ENCODE measurements around the gene AP1G2. TPM values are rescaled to one million over a fixed set of nuclear protein-coding genes. Genes with fewer than 3 reads are reported as not detected.

The AP1G2 gene
- total and polyA plus RNA-seq, 2 of the 13 experiments (the other 11 are each of a cell fraction or from before 2014, with no cell fraction given), result 96.9 to 611 TPM

DNA sequence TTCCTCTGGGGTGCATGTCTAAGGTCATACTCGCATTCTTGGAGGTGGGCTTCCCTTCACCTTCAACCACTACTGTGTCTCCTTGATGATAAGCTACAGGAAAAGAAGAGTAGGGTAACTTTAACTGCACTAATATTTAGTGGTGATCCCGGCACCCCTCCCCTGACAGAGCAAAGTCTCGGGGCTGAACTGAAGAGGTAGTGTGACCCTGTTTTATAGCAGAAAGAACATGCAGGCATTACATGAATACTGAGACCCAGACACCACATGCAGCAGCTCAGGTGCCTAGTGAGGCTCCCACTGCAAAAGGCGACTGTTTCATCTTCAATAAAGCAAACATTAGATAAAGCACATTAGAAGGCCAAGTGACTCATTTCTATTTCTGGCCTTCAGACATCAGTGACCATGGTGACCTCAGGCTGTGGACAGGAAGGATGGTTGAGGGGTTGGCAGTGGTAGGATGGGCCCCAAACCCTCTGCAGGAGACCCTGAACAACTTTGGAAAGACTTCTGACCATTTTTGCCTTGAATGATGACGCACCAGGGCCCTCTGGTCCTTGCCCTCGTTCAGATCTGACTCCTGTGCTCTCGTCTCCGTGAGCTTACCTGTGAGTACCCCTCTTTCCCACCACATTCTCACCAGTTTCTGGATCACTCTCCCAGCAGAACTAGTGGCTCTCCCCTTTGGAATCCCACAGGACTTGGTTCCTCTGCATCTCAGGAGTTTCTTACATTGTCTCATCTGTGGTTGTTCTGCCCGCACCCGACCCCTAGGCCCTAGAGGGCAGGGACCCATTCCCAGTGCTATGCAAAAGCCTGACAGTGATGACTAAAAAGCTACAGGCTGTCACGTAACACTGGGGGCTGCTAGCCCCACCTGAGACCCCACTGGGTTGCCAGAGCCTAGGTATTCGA lies 34.8 kb upstream of the AP1G2 start (continued):
- TF ChIP-seq, protein P1, sequence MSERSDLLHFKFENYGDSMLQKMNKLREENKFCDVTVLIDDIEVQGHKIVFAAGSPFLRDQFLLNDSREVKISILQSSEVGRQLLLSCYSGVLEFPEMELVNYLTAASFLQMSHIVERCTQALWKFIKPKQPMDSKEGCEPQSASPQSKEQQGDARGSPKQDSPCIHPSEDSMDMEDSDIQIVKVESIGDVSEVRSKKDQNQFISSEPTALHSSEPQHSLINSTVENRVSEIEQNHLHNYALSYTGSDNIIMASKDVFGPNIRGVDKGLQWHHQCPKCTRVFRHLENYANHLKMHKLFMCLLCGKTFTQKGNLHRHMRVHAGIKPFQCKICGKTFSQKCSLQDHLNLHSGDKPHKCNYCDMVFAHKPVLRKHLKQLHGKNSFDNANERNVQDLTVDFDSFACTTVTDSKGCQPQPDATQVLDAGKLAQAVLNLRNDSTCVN (CRISPR knock-in tag; IDR thresholded peaks at IDR 0.05; ENCODE audit: borderline replicate concordance), result peak; percentile 37
- TF ChIP-seq ZFP36L2 (CRISPR knock-in tag; IDR thresholded peaks at IDR 0.05), result no peak
- TF ChIP-seq RAD51 (IDR thresholded peaks at IDR 0.05; ENCODE audit: borderline replicate concordance), result no peak
- TF ChIP-seq ZFP36L1 (CRISPR knock-in tag; IDR thresholded peaks at IDR 0.05), result 0 out of 2 replicates have a peak, but pooled peaks have one; percentile 59
- TF ChIP-seq SRSF9 (IDR thresholded peaks at IDR 0.05; ENCODE audit: borderline replicate concordance, insufficient read depth, low read depth, low read length, poor library complexity, severe bottlenecking), result no peak
- no peak for TF ChIP-seq ZNF816 (CRISPR knock-in tag; IDR thresholded peaks at IDR 0.05; ENCODE audit: borderline replicate concordance)
- TF ChIP-seq ZSCAN20 (CRISPR knock-in tag; IDR thresholded peaks at IDR 0.05; ENCODE audit: borderline replicate concordance), result no peak
- TF ChIP-seq KDM1A (CRISPR knock-in tag; IDR thresholded peaks at IDR 0.05), result peak; percentile 87; the same call in 1 of the 2 replicates
- TF ChIP-seq MIER3 (CRISPR knock-in tag; IDR thresholded peaks at IDR 0.05; ENCODE audit: borderline replicate concordance), result peak; percentile 97
- TF ChIP-seq ZMAT3 (CRISPR knock-in tag; conservative IDR thresholded peaks at IDR 0.05), result peak; percentile 73
- no peak for TF ChIP-seq SMARCC2 (IDR thresholded peaks at IDR 0.05)
- TF ChIP-seq CCAR2 (optimal IDR thresholded peaks at IDR 0.05; ENCODE audit: low read depth, low read length), result no peak
- TF ChIP-seq KAT2B (IDR thresholded peaks at IDR 0.05; ENCODE audit: borderline replicate concordance, low read depth, low read length), result no peak
- TF ChIP-seq, protein P2, sequence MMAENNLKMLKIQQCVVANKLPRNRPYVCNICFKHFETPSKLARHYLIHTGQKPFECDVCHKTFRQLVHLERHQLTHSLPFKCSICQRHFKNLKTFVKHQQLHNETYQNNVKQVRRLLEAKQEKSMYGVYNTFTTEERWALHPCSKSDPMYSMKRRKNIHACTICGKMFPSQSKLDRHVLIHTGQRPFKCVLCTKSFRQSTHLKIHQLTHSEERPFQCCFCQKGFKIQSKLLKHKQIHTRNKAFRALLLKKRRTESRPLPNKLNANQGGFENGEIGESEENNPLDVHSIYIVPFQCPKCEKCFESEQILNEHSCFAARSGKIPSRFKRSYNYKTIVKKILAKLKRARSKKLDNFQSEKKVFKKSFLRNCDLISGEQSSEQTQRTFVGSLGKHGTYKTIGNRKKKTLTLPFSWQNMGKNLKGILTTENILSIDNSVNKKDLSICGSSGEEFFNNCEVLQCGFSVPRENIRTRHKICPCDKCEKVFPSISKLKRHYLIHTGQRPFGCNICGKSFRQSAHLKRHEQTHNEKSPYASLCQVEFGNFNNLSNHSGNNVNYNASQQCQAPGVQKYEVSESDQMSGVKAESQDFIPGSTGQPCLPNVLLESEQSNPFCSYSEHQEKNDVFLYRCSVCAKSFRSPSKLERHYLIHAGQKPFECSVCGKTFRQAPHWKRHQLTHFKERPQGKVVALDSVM (CRISPR knock-in tag; IDR thresholded peaks at IDR 0.05), result no peak; the same call in 1 of the 2 replicates
- TF ChIP-seq, protein P3, sequence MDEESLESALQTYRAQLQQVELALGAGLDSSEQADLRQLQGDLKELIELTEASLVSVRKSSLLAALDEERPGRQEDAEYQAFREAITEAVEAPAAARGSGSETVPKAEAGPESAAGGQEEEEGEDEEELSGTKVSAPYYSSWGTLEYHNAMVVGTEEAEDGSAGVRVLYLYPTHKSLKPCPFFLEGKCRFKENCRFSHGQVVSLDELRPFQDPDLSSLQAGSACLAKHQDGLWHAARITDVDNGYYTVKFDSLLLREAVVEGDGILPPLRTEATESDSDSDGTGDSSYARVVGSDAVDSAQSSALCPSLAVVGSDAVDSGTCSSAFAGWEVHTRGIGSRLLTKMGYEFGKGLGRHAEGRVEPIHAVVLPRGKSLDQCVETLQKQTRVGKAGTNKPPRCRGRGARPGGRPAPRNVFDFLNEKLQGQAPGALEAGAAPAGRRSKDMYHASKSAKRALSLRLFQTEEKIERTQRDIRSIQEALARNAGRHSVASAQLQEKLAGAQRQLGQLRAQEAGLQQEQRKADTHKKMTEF (CRISPR knock-in tag; IDR thresholded peaks at IDR 0.05), result peak; percentile 95
- TF ChIP-seq ZNF335 (CRISPR knock-in tag; IDR thresholded peaks at IDR 0.05), result peak; percentile 61; the same call in 1 of the 2 replicates
- no peak for TF ChIP-seq ZNF382 (CRISPR knock-in tag; IDR thresholded peaks at IDR 0.05; ENCODE audit: borderline replicate concordance)
- no peak for TF ChIP-seq DNMT3B (CRISPR knock-in tag; conservative IDR thresholded peaks at IDR 0.05)
- no peak for TF ChIP-seq RARG (CRISPR knock-in tag; IDR thresholded peaks at IDR 0.05; ENCODE audit: low read depth)
- TF ChIP-seq IKZF1 (IDR thresholded peaks at IDR 0.05), result no peak
- TF ChIP-seq, protein P4, sequence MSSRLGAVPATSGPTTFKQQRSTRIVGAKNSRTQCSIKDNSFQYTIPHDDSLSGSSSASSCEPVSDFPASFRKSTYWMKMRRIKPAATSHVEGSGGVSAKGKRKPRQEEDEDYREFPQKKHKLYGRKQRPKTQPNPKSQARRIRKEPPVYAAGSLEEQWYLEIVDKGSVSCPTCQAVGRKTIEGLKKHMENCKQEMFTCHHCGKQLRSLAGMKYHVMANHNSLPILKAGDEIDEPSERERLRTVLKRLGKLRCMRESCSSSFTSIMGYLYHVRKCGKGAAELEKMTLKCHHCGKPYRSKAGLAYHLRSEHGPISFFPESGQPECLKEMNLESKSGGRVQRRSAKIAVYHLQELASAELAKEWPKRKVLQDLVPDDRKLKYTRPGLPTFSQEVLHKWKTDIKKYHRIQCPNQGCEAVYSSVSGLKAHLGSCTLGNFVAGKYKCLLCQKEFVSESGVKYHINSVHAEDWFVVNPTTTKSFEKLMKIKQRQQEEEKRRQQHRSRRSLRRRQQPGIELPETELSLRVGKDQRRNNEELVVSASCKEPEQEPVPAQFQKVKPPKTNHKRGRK (CRISPR knock-in tag; IDR thresholded peaks at IDR 0.05), result no peak
- no peak for TF ChIP-seq ZNF790 (CRISPR knock-in tag; IDR thresholded peaks at IDR 0.05; ENCODE audit: borderline replicate concordance)
- peak; percentile 83; the same call in 1 of the 2 replicates for TF ChIP-seq ZNF12 (CRISPR knock-in tag; IDR thresholded peaks at IDR 0.05)
- TF ChIP-seq XRCC5 (optimal IDR thresholded peaks at IDR 0.05; ENCODE audit: low read length), result peak; percentile 58
